H1 (cell line): Measurements from ENCODE around the gene TRMT44. TPM values are rescaled to one million over a fixed set of nuclear protein-coding genes. Genes with fewer than 3 reads are reported as not detected.

Source experiments
- BACH1 ChIP-seq: IDR thresholded peaks from 2 replicates; pipeline ENCODE4 v1.6.1; 2012; ENCODE audit warnings: low read length, improper control_type of control experiment
- BCL11A ChIP-seq, 2 experiments: IDR thresholded peaks; one replicate each; pipeline ENCODE4 v1.6.1; 2011; ENCODE audit warnings: low read depth in 2 of 2, low read length in 2 of 2, mild to moderate bottlenecking in 2 of 2
- BRCA1 ChIP-seq: IDR thresholded peaks from 2 replicates; pipeline ENCODE4 v1.6.1; 2012; ENCODE audit warnings: low read depth, low read length, improper control_type of control experiment
- SUZ12 ChIP-seq: fragments of 200-600 bp; sonication (generic); IDR thresholded peaks from 2 replicates; pipeline ENCODE4 v1.6.1; 2012; ENCODE audit warnings: mild to moderate bottlenecking, inconsistent platforms, low read length, moderate library complexity, mixed read lengths
- TEAD4 ChIP-seq: IDR thresholded peaks from 2 replicates; pipeline ENCODE4 v1.6.1; 2012; ENCODE audit warnings: low read depth, low read length, inconsistent platforms, mixed read lengths
- ZNF274 ChIP-seq: IDR thresholded peaks from 2 replicates; pipeline ENCODE4 v1.7.0; 2012; ENCODE audit warnings: low read length, borderline replicate concordance; ENCODE audit errors: extremely low read depth
- polyA plus RNA-seq, 7 experiments: library from polyadenylated mRNA; depleted of rRNA in 3 of 7; stranded (reverse) in 5 of 7; unstranded in 2 of 7; fragments of >200 nt in 5 of 7; fragments of 200-250 nt in 2 of 7; gene quantifications; 1 replicate in 5 of 7; 2 replicates in 1 of 7; 4 replicates in 1 of 7; pipeline versions ENCODE4 v1.2.1 to v1.2.3, GENCODE V29; 2011 to 2013; ENCODE audit warnings: missing spikeins in 2 of 7, mixed read lengths in 2 of 7
- total RNA-seq: library from RNA; stranded (reverse); fragmentation: NEBNext Ultra II Directional; extraction: Animal tissue kit (Norgen Biotek cat#: 25700); gene quantifications from 2 replicates; pipeline ENCODE4 v1.2.1, GENCODE V29; 2021

TRMT44 gene
- total and polyA plus RNA-seq, 2 of the 8 experiments (the other 6 are each of a cell fraction or from before 2014, with no cell fraction given): 8.6 to 23.9 TPM

- TF ChIP-seq TEAD4: no peak
- TF ChIP-seq BACH1: no peak
- no peak for TF ChIP-seq SUZ12
- TF ChIP-seq BRCA1: no peak
- TF ChIP-seq BCL11A (IDR thresholded peaks at IDR 0.05; ENCODE audit: low read depth in 2 of 2, low read length in 2 of 2): no peak
- TF ChIP-seq ZNF274: no peak
Observed at GRCh38 chr4:8402640-8403039, 37.9 kb upstream of the TRMT44 start (continued).
